Upper lobe of left lung (tissue), 6 donors: ENCODE measurements around the gene FBXO9. TPM values are rescaled to one million over a fixed set of nuclear protein-coding genes. Genes with fewer than 3 reads are reported as not detected.

ENCODE experiments used
- ATAC-seq, 2 donors: fragments of 200-7000 bp; cut with Tn5 transposase; one replicate each; pipeline ENCODE4 v1.9.1; 2022; ENCODE audit warnings: mild to moderate bottlenecking in 2 of 2, moderate library complexity in 2 of 2; ENCODE audit not compliant: low FRiP score in 2 of 2
- DNase-seq, 2 donors: peaks; one replicate each; pipeline ENCODE4 v3.0.0-alpha.2; 2019 to 2020
- H3K27ac ChIP-seq, 4 donors: fragments of 200-600 bp; sonication (generic); one replicate each; pipeline ENCODE4 v1.5.1; 2016 to 2019
- H3K27me3 ChIP-seq, 4 donors: fragments of 200-600 bp; sonication (generic); one replicate each; pipeline ENCODE4 v1.5.1; 2017 to 2019
- H3K36me3 ChIP-seq, 4 donors: fragments of 200-600 bp; sonication (generic); one replicate each; pipeline ENCODE4 v1.5.1; 2016 to 2019
- H3K4me1 ChIP-seq, 4 donors: fragments of 200-600 bp; sonication (generic); one replicate each; pipeline ENCODE4 v1.5.1; 2018 to 2019
- H3K4me3 ChIP-seq, 4 donors: fragments of 200-600 bp; sonication (generic); one replicate each; pipeline ENCODE4 v1.5.1; 2017 to 2019; ENCODE audit warnings: mild to moderate bottlenecking in 2 of 4, moderate library complexity in 1 of 4
- H3K9me3 ChIP-seq, 4 donors: fragments of 200-600 bp; sonication (generic); one replicate each; pipeline ENCODE4 v1.5.1; 2018 to 2019
- EP300 ChIP-seq, 4 donors: sonication (generic); formaldehyde crosslinking; IDR thresholded peaks; one replicate each; pipeline ENCODE4 v1.5.1; 2017; ENCODE audit warnings: antibody characterized with exemption in 4 of 4, control low read depth in 2 of 4
- POLR2A ChIP-seq, 4 donors: fragments of 450-650 bp; IDR thresholded peaks; one replicate each; pipeline ENCODE4 v1.5.1; 2016 to 2017; ENCODE audit warnings: antibody characterized with exemption in 4 of 4, mild to moderate bottlenecking in 2 of 4
- POLR2AphosphoS5 ChIP-seq, 2 donors: sonication (generic); formaldehyde crosslinking; IDR thresholded peaks; one replicate each; pipeline ENCODE4 v1.5.1; 2017; ENCODE audit warnings: antibody characterized with exemption in 2 of 2
- WGBS, 2 donors: methylation state at CpG; one replicate each; pipeline ENCODE4 v1.1.5; 2017 to 2018; 5-methylcytosine and 5-hydroxymethylcytosine counted together
- total RNA-seq, 6 donors: library from RNA; depleted of rRNA in 4 of 6; stranded (reverse); fragments of >200 nt in 4 of 6; gene quantifications; one replicate each; pipeline versions ENCODE4 v1.1.0 to v1.2.1, GENCODE V29; 2016 to 2021
- TF ChIP-seq, protein P1 (sequence below), 6 experiments: fragments of 450-650 bp in 4 of 6; fragments of 200-600 bp in 2 of 6; sonication (generic) in 2 of 6; IDR thresholded peaks; one replicate each; pipeline ENCODE4 v1.5.1; 2016 to 2019; ENCODE audit warnings: antibody characterized with exemption in 6 of 6
- donor health status: DM: no; HTN: no; CAD: no; lungs with moderate emphysema.
- donor health status: DM: no; HTN: yes; CAD: no; lungs with severe emphysema.

The FBXO9 gene
- total RNA-seq, 6 donors from 2014 or later: 56.2 to 98.5 (median 83.0) TPM

DNA sequence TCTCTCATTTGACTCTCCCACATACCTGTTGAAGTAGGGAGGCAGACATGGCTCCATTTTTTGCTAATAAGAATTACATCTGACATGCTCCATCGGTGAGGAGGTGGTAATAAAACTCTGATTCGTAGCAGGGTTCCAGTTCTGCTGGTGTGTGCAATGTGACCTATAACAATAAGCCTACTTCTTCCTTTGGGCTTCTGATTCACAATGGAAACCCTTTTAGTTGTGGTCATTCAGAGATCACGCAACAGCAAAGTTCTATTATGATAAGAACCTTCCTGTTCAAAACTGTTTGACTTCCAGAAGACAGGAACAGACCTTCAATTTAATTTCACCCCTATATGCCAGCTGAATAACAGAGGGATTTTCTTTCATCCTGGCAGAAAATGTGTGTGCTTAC lies 38.7 kb upstream of the FBXO9 start:
- Histone ChIP-seq H3K36me3 (peaks cover 3 to 67% (median 30%) of the 10 kb centered on the region in 4 donors), H3K9me3 (no peaks in the 10 kb centered on the region), H3K27ac (no peak overlapping the region), H3K27me3 (no peaks in the 10 kb centered on the region), H3K4me3 (no peak overlapping the region), H3K4me1 (no peaks in the 10 kb centered on the region)
- ATAC-seq (no peak), DNase-seq (no peak)
- TF ChIP-seq POLR2A (IDR thresholded peaks at IDR 0.05) (no peak), POLR2AphosphoS5 (IDR thresholded peaks at IDR 0.05) (no peak), EP300 (IDR thresholded peaks at IDR 0.05) (no peak)
- TF ChIP-seq, protein P1, sequence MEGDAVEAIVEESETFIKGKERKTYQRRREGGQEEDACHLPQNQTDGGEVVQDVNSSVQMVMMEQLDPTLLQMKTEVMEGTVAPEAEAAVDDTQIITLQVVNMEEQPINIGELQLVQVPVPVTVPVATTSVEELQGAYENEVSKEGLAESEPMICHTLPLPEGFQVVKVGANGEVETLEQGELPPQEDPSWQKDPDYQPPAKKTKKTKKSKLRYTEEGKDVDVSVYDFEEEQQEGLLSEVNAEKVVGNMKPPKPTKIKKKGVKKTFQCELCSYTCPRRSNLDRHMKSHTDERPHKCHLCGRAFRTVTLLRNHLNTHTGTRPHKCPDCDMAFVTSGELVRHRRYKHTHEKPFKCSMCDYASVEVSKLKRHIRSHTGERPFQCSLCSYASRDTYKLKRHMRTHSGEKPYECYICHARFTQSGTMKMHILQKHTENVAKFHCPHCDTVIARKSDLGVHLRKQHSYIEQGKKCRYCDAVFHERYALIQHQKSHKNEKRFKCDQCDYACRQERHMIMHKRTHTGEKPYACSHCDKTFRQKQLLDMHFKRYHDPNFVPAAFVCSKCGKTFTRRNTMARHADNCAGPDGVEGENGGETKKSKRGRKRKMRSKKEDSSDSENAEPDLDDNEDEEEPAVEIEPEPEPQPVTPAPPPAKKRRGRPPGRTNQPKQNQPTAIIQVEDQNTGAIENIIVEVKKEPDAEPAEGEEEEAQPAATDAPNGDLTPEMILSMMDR (IDR thresholded peaks at IDR 0.05): no peak
- WGBS, 2 donors: 90 to 93% methylated on average over 3 of the region's 3 CpGs

DNA sequence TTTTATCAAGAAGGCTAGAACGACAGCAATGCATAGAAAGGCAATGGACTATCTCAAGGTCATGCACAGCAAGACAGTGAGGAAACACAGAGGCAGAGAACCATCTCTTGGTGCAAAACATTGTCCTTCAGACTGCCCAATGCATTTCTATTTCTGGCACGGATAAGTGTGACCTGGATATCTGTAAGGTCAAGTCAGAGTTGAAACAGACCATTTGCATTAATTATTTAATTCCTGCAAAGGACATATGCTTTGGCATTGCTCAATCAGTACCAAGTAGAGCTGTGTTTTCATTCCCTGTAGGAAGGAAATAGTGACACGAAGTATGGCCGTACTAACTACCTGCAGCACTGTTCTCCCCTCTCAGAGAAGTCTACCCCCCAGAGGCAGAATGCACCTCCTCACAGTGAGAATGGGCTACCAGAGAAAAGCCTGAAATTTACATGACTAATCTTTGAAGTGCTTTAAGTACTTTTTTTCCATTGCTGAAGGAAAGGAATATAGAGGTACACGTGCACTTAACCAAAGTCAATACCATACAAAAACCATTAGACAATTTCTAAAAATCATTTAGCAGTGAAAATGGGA lies 38.0 kb upstream of the FBXO9 start:
- peaks cover 3 to 74% (median 36%) of the 10 kb centered on the region in 4 donors for H3K36me3 ChIP-seq
- no peak overlapping the region for H3K27ac ChIP-seq
- H3K27me3 ChIP-seq: no peaks in the 10 kb centered on the region
- TF ChIP-seq EP300 (IDR thresholded peaks at IDR 0.05) (no peak), POLR2AphosphoS5 (IDR thresholded peaks at IDR 0.05) (no peak), POLR2A (IDR thresholded peaks at IDR 0.05) (no peak)
- TF ChIP-seq, protein P1 (IDR thresholded peaks at IDR 0.05): no peak
- DNase-seq: no peak
- no peak for ATAC-seq
- WGBS, 2 donors: 86 to 88% methylated on average over 5 of the region's 5 CpGs
- no peaks in the 10 kb centered on the region for H3K4me1 ChIP-seq
- H3K9me3 ChIP-seq: no peaks in the 10 kb centered on the region
- H3K4me3 ChIP-seq: no peak overlapping the region

DNA sequence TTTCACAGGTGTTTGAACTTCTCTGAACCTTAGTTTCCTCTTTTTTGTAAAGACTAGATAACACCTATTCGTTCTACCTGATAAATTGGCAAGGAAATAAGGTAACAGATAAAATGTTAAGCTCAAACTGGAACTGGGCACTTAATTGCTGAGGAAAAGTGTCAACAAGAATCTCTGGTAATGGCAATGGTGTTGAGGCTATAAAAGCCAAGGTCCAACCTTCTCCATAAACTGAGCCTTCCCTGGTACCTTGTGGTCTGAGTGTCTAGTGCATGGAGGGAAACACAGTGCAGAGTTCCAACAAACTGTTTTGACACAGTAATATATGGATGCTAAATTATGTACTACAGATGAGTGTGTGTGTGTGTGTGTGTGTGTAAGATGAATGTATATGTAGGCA lies 36.7 kb upstream of the FBXO9 start:
- no peaks in the 10 kb centered on the region for H3K27me3 ChIP-seq
- no peaks in the 10 kb centered on the region for H3K4me1 ChIP-seq
- no peaks in the 10 kb centered on the region for H3K9me3 ChIP-seq
- DNase-seq (no peak), ATAC-seq (no peak)
- TF ChIP-seq, protein P1 (IDR thresholded peaks at IDR 0.05): no peak
- TF ChIP-seq POLR2AphosphoS5 (IDR thresholded peaks at IDR 0.05) (no peak), POLR2A (IDR thresholded peaks at IDR 0.05) (no peak), EP300 (IDR thresholded peaks at IDR 0.05) (no peak)
- peaks cover 3 to 78% (median 36%) of the 10 kb centered on the region in 4 donors for H3K36me3 ChIP-seq
- no peak overlapping the region for H3K27ac ChIP-seq
- WGBS, 2 donors: 82 to 91% methylated on average over 1 of the region's 1 CpG
- H3K4me3 ChIP-seq: no peak overlapping the region

DNA sequence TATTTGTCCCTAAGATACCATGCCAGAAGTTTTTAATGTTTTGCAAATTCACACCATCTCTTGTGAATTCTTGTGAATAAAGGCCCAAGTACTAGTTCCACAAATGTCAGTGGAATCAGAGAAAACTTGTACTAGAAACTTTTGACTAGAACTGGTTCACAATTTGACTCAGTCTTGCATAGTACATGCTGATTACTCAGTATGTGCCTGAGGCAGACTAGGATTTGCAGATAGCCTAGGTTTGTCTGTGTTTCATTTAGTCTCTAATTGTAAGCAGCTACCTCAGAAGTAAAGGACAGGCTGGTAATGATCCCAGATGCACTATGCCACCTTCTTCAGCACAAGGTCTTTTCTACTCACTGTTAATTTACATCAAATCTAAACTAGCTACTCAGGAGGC lies 35.9 kb upstream of the FBXO9 start:
- TF ChIP-seq POLR2A (IDR thresholded peaks at IDR 0.05) (no peak), EP300 (IDR thresholded peaks at IDR 0.05) (no peak), POLR2AphosphoS5 (IDR thresholded peaks at IDR 0.05) (no peak)
- TF ChIP-seq, protein P1 (IDR thresholded peaks at IDR 0.05): no peak
- no peak for DNase-seq
- H3K36me3 ChIP-seq: peaks cover 3 to 74% (median 36%) of the 10 kb centered on the region in 4 donors
- no peaks in the 10 kb centered on the region for H3K4me1 ChIP-seq
- H3K9me3 ChIP-seq: no peaks in the 10 kb centered on the region
- H3K27me3 ChIP-seq: no peaks in the 10 kb centered on the region
- ATAC-seq: no peak
- H3K4me3 ChIP-seq: no peak overlapping the region
- no peak overlapping the region for H3K27ac ChIP-seq

DNA sequence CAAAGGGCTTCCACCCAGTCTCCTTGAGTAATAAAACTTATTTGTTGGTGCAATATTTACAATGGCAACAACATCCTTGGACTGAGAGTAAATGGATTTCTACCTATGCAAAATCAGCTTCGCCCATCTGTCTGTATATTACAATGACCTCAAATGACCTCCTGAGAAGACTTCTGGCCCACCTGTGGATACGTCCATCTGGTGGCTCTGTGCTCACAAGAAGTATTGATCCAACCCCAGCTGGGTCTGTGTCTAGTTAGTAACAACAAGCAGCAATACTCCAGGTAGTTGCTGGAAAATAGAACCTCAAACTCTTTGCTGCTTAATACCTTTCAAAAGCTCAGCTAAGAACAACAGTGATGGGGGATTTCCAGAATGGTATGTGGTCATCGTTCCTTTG lies 35.4 kb upstream of the FBXO9 start:
- no peak for ATAC-seq
- peaks cover 3 to 78% (median 37%) of the 10 kb centered on the region in 4 donors for H3K36me3 ChIP-seq

More for the DNA sequence above, 35.4 kb upstream of the FBXO9 start:
- no peaks in the 10 kb centered on the region for H3K27me3 ChIP-seq
- 91 to 97% methylated on average over 3 of the region's 3 CpGs for WGBS, 2 donors
- TF ChIP-seq POLR2AphosphoS5 (IDR thresholded peaks at IDR 0.05) (no peak), EP300 (IDR thresholded peaks at IDR 0.05) (no peak), POLR2A (IDR thresholded peaks at IDR 0.05) (no peak)
- TF ChIP-seq, protein P1 (IDR thresholded peaks at IDR 0.05): no peak
- H3K9me3 ChIP-seq: no peaks in the 10 kb centered on the region
- no peaks in the 10 kb centered on the region for H3K4me1 ChIP-seq
- no peak overlapping the region for H3K4me3 ChIP-seq
- no peak for DNase-seq
- no peak overlapping the region for H3K27ac ChIP-seq
